GM18505 (cell line): ENCODE measurements around the gene POLR2E.

Experiments
- ATAC-seq: cut with Tn5 transposase; IDR thresholded peaks from one replicate; pipeline ENCODE4 v1.9.1; 2021; ENCODE audit not compliant: unreplicated experiment
- POLR2A ChIP-seq: IDR thresholded peaks from 4 replicates; pipeline ENCODE4 v1.6.1; 2011; ENCODE audit warnings: borderline replicate concordance; ENCODE audit not compliant: insufficient read depth, insufficient read length; ENCODE audit errors: extremely low read depth

The POLR2E gene

DNA sequence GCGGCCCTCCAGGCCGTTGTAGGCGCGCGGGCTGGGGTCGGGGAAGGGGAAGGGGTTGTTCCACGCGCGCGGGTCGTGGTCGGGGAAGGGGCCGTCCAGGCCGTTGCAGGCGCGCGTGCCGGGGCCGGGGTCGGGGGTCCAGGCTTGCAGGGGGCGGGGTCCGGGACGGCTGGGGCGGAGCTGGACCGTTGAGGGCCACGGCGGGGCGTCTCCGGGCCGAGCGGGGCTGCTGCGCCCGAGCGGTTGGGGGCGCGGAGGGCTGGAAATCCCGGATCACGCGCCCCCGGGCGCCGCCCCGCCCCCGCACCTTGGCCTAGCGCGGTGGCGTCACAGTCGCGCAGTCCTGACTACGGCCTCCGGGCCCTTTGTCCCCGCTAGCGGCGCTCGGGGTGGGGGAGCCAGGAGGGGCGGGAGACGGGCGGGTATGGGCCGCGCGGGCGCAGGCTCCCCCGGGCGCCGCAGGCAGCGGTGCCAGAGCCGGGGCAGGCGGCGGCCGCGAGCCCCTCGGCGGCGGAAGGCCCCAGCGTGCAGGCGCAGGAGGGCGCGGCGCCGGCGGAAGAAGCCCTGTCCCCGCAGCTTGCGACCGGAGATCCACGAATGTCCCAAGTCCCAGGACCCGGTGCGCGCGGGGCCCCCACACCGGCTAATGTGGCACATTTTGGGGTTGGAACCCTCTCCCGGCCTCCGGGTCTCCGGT lies 9.3 kb upstream of the POLR2E start:
- no peak for TF ChIP-seq POLR2A
- peak; percentile 33 for ATAC-seq

- peak; percentile 97 for TF ChIP-seq POLR2A
- peak; percentile 66 for ATAC-seq
Measured at GRCh38 chr19:1103708-1104310, 8.6 kb upstream of the POLR2E start, which contains the start of gene GPX4. GPX4 (plus strand) TSS chr19:1103994; CDS start chr19:1104044, 50 bp downstream.

DNA sequence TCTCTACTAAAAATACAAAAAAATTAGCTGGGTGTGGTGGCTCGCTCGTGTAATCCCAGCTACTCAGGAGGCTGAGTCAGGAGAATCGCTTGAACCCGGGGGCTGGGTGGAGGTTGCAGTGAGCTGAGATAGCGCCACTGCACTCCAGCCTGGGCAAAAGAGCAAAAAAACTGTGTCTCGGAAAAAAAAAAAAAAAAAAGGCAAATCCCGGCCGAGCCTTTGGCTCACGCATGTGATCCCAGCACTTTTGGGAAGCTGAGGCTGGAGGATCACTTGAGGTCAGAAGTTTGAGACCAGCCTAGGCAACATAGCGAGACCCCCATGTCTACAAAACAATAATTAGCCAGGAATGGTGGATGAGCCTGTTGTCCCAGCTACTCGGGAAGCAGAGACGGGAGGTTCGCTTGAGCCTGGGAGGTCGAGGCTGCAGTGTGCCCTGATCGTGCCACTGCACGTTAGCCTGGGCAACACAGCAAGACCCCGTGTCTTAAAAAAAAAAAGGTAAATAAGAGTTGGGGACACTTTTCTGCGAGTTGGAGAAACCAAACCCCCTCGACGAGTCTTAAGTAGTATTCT lies 8.0 kb upstream of the POLR2E start:
- ATAC-seq: no peak
- no peak for TF ChIP-seq POLR2A

GRCh38 chr19:1102407-1103131 lies 7.4 kb upstream of the POLR2E start:
- ATAC-seq: no peak
- TF ChIP-seq POLR2A: peak; percentile 44

DNA sequence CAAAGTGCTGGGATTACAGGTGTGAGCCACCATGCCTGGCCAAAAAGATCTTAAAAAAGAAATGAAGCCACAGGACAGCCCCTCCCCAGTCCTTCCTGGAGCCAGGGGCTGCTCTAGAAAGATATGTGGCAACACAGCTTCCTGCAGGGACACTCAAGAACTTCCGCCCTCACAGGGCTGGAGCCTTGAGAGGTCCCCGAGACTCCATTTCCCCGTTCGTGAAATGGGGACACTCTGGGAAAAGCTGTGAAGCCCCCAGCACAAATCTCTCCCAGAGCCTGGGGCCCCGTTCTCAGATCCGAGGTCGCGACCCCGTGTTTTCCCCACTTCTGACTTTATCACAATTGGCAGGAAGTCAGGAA lies 6.1 kb upstream of the POLR2E start:
- no peak for ATAC-seq

GRCh38 chr19:1098177-1099051 lies 3.2 kb upstream of the POLR2E start:
- TF ChIP-seq POLR2A: no peak
- ATAC-seq: no peak

More for the DNA sequence above, 6.1 kb upstream of the POLR2E start:
- no peak for TF ChIP-seq POLR2A

DNA sequence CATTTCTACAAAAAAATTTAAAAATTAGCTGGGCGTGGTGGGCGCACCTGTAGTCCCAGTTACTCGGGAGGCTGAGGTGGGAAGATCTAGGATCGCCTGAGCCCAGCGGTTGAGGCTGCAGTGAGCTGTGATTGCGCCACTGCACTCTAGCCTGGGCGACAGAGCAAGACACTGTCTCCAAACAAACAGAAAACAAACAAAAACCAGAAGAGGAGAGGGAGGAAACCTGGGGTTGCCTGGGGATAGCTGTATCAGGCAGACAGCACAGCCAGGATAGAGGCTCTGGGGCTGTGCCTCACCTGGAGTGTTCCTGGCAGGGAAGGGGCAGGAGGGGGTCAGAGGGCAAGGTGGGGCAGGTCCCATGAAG lies 2.6 kb upstream of the POLR2E start:
- ATAC-seq: no peak
- no peak for TF ChIP-seq POLR2A

DNA sequence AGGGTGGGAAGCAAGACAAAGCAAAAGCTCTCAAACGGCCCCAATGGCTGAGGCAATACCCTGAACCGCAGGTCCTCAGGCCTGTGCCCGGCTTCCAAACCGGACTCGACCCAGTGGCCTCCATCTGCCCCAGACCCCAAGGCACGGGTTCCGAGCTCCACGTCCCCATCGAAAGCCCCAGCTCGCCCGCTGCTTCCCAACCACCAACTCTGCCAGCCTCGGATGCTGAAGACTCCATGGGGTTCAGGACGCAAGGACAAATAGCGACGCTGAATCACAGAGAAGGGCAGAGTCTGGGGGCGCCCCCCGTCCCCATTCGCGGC lies 559 bp downstream of the POLR2E start:
- ATAC-seq: no peak
- no peak for TF ChIP-seq POLR2A

GRCh38 chr19:1093811-1094553 lies 1.2 kb downstream of the POLR2E start:
- no peak for TF ChIP-seq POLR2A
- no peak for ATAC-seq

- TF ChIP-seq POLR2A: no peak
- ATAC-seq: no peak
Measured at GRCh38 chr19:1093330-1093729, 1.8 kb downstream of the POLR2E start.

- ATAC-seq: no peak
- no peak for TF ChIP-seq POLR2A
Measured at GRCh38 chr19:1091544-1092175, 3.5 kb downstream of the POLR2E start.
